NCI-H1048 (cell line): ENCODE results near the gene RELA.

Experiments used
- DNase-seq: peaks from one replicate; lab custom pipeline; 2025; lab: John Stamatoyannopoulos, UW

The RELA gene

GRCh38 chr11:65633390-65634108 is 29.2 kb downstream of the RELA start:
- no peak for DNase-seq

- DNase-seq = no peak
These were observed 32.5 kb downstream of the RELA start for GRCh38 chr11:65630215-65630614.

- DNase-seq = no peak
These were observed 33.1 kb downstream of the RELA start for GRCh38 chr11:65629579-65629978.

- no peak for DNase-seq
These were observed 35.5 kb downstream of the RELA start for GRCh38 chr11:65627202-65627601.

GRCh38 chr11:65625628-65626342 is 36.9 kb downstream of the RELA start:
- DNase-seq = no peak

- DNase-seq = no peak
These were observed 37.6 kb downstream of the RELA start for GRCh38 chr11:65624931-65625627.

- DNase-seq = no peak
These were observed 38.7 kb downstream of the RELA start for GRCh38 chr11:65623852-65624616.

- no peak for DNase-seq
These were observed 39.5 kb downstream of the RELA start for GRCh38 chr11:65623177-65623576.

GRCh38 chr11:65622011-65622410 is 40.7 kb downstream of the RELA start:
- DNase-seq = no peak

- no peak for DNase-seq
These were observed 41.3 kb downstream of the RELA start for GRCh38 chr11:65621460-65621859.

GRCh38 chr11:65620666-65621065 is 42.0 kb downstream of the RELA start:
- no peak for DNase-seq

GRCh38 chr11:65619281-65619928 is 43.3 kb downstream of the RELA start:
- DNase-seq = no peak

- no peak for DNase-seq
These were observed 44.0 kb downstream of the RELA start for GRCh38 chr11:65618763-65619162.

GRCh38 chr11:65617990-65618751 is 44.5 kb downstream of the RELA start:
- no peak for DNase-seq

GRCh38 chr11:65617136-65617850 is 45.4 kb downstream of the RELA start:
- no peak for DNase-seq

GRCh38 chr11:65616575-65617001 is 46.1 kb downstream of the RELA start:
- no peak for DNase-seq

GRCh38 chr11:65615950-65616574 is 46.7 kb downstream of the RELA start:
- no peak for DNase-seq

GRCh38 chr11:65615229-65615949 is 47.3 kb downstream of the RELA start, which contains the start of gene PCNX3:
Gene PCNX3 (plus strand): TSS chr11:65615776. CDS start chr11:65616312, 536 bp downstream.
- peak; percentile 100 for DNase-seq
